ENCODE data around the gene PTGFRN. TPM values are rescaled to one million over a fixed set of nuclear protein-coding genes. Genes with fewer than 3 reads are reported as not detected.
"Not testable (repeated sequence)": the region's sequence is repeated elsewhere in the genome, so short reads cannot be mapped to it uniquely, and the experiment has no call there.

PTGFRN gene
- total RNA-seq, 1 donor from 2014 or later, result 91.3 TPM

DNA sequence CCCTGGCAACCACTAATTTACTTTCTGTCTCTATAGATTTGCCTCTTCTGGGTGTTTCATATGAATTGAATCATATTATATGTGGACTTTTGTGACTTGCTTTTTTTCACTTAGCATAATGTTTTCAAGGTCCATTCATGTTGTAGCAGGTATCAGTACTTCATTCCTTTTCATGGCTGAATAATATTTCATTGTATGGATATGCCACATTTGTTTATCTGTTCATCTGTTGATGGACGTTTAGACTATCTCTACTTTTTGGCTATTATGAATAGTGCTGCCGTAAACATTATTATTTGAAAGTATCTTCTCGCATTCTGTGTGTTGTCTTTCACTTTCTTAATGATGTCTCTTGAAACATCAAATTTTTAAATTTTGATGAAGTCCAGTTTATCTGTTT, 59.0 kb downstream of the PTGFRN start:
- Histone ChIP-seq H3K4me3 (ENCODE audit: low read depth, low read length) (no peak overlapping the region), H3K36me3 (ENCODE audit: control insufficient read depth, insufficient read depth, low read length) (no peaks in the 10 kb centered on the region), H3K27me3 (ENCODE audit: control insufficient read depth, insufficient read depth, low read length) (no peaks in the 10 kb centered on the region)
- DNase-seq (ENCODE audit: low read depth), result no peak
- TF ChIP-seq, protein P1, sequence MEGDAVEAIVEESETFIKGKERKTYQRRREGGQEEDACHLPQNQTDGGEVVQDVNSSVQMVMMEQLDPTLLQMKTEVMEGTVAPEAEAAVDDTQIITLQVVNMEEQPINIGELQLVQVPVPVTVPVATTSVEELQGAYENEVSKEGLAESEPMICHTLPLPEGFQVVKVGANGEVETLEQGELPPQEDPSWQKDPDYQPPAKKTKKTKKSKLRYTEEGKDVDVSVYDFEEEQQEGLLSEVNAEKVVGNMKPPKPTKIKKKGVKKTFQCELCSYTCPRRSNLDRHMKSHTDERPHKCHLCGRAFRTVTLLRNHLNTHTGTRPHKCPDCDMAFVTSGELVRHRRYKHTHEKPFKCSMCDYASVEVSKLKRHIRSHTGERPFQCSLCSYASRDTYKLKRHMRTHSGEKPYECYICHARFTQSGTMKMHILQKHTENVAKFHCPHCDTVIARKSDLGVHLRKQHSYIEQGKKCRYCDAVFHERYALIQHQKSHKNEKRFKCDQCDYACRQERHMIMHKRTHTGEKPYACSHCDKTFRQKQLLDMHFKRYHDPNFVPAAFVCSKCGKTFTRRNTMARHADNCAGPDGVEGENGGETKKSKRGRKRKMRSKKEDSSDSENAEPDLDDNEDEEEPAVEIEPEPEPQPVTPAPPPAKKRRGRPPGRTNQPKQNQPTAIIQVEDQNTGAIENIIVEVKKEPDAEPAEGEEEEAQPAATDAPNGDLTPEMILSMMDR (IDR thresholded peaks at IDR 0.05; ENCODE audit: insufficient read depth, low read length, poor library complexity, severe bottlenecking), result no peak

DNA sequence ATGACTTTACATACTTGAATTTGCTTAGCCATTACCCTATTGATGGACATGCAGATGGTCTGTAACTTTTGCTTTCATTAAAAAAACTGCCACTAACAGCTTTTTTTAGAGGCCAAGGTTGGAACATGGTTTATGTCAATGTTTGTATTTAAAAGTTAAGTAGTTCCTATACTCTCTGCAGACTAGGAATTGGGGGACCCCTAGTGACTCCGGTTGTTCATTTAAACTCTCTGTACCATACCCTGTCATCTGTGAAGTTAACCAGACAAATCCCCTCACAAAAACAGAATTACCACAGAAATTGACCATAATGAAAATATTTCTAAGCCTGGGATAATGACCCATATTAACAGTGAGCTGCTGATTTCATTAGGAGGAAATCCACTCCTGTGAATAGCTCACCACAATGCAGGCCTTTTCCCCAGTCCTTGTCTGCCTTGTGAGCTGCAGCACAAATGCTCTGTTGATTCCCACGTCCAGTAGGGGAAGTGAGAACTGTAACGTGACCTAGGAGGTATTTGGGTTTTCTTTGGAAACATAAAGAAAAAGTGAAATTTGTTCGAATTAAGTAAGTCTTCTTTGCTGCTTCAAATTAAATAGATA, 61.6 kb downstream of the PTGFRN start:
- no peak overlapping the region for H3K4me3 ChIP-seq (ENCODE audit: low read depth, low read length)
- TF ChIP-seq, protein P1 (IDR thresholded peaks at IDR 0.05; ENCODE audit: insufficient read depth, low read length, poor library complexity, severe bottlenecking), result no peak
- DNase-seq (ENCODE audit: low read depth), result no peak
- H3K27me3 ChIP-seq (ENCODE audit: control insufficient read depth, insufficient read depth, low read length), result no peaks in the 10 kb centered on the region
- no peaks in the 10 kb centered on the region for H3K36me3 ChIP-seq (ENCODE audit: control insufficient read depth, insufficient read depth, low read length)

DNA sequence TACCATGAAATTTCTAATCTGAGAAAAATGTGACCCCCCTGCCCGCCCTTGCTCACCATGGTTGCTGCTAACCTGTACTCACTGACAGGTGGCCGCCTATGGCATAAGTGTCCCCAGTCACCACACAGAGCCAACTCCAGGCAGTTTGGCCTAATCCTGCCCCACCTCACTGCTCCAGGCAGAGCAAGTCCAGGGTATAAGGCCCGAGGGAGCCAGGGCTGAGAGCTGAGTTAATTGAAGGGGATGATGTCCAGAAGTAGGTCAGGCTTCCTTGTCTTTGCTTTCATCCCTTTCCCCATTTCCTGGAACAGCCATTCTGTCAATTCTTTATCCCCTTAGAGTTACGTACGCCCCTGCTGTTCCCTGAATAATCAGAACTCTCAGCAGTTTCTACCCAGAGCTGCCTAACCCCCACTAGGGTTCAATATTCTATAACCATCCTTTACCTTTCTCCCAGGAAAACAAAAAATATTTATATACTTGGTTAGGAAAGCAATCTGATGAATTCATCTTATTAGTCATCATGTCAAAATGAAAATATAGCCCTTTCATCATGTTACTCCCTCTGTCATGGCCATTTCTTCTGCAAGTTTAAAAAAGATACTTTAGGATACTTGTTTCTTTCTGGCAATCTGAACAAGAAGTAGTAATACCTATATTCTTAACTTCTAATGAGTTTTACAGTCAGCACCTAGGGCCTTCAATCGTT, 62.4 kb downstream of the PTGFRN start:
- no peaks in the 10 kb centered on the region for H3K27me3 ChIP-seq (ENCODE audit: control insufficient read depth, insufficient read depth, low read length)
- no peaks in the 10 kb centered on the region for H3K36me3 ChIP-seq (ENCODE audit: control insufficient read depth, insufficient read depth, low read length)
- DNase-seq (ENCODE audit: low read depth), result no peak
- TF ChIP-seq, protein P1 (IDR thresholded peaks at IDR 0.05; ENCODE audit: insufficient read depth, low read length, poor library complexity, severe bottlenecking), result no peak
- no peak overlapping the region for H3K4me3 ChIP-seq (ENCODE audit: low read depth, low read length)

DNA sequence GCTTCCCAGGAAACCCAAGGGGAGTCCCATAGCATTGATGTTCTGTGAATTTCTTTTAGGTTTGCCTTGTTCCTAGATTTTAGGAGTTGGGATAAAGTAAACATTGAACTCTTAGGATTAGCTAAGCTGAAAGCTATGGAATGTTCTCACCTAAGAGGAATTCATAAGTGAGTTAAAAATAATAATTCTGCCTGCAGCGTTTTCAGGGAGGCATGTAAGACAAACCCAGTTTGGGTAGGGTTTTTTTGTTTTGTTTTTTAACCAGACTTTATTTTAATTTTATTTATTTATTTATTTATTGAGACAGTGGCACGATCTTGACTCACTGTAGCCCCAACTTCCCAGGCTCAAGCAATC, 62.9 kb downstream of the PTGFRN start:
- H3K36me3 ChIP-seq (ENCODE audit: control insufficient read depth, insufficient read depth, low read length), result no peaks in the 10 kb centered on the region
- TF ChIP-seq, protein P1 (IDR thresholded peaks at IDR 0.05; ENCODE audit: insufficient read depth, low read length, poor library complexity, severe bottlenecking), result no peak
- DNase-seq (ENCODE audit: low read depth), result no peak

DNA sequence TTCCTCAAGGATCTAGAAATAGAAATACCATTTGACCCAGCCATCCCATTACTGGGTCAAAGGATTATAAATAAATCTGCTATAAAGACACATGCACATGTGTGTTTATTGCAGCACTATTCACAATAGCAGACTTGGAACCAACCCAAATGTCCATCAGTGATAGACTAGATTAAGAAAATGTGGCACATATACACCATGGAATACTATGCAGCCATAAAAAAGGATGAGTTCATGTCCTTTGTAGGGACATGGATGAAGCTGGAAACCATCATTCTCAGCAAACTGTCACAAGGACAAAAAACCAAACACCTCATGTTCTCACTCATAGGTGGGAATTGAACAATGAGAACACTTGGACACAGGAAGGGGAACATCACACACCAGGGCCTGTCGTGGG, 70.6 kb downstream of the PTGFRN start:
- not testable (repeated sequence) for H3K4me3 ChIP-seq (ENCODE audit: low read depth, low read length); H3K36me3 ChIP-seq (ENCODE audit: control insufficient read depth, insufficient read depth, low read length); DNase-seq (ENCODE audit: low read depth); H3K27me3 ChIP-seq (ENCODE audit: control insufficient read depth, insufficient read depth, low read length)

More for the DNA sequence above, 62.9 kb downstream of the PTGFRN start:
- Histone ChIP-seq H3K4me3 (ENCODE audit: low read depth, low read length) (no peak overlapping the region), H3K27me3 (ENCODE audit: control insufficient read depth, insufficient read depth, low read length) (no peaks in the 10 kb centered on the region)

DNA sequence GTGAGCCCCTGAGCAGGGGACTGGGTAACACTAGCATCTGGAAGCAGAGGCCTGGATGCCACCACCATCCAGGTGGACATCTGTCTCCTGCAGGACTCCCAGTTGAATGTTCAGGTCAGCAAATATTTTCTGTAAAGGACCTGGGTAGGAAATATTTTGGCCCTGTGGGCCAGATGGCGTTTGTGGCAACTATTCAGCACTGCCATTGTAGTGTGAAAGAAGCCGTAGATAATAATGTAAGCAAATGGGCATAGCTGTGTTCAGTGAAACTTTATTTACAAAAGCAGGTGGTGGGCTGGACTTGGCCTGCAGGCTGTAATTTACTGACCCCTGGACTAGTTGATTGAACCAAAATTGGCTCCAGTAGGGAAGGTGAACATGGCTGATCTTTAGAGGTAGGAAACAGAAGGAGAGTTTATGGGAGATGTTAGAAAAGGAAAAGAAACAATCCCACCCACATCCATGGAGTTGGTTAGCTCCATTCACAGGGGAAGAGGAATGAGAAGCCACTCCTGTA, 71.9 kb downstream of the PTGFRN start:
- DNase-seq (ENCODE audit: low read depth), result no peak
- H3K4me3 ChIP-seq (ENCODE audit: low read depth, low read length), result no peak overlapping the region
- H3K36me3 ChIP-seq (ENCODE audit: control insufficient read depth, insufficient read depth, low read length), result no peaks in the 10 kb centered on the region
- H3K27me3 ChIP-seq (ENCODE audit: control insufficient read depth, insufficient read depth, low read length), result no peaks in the 10 kb centered on the region
- TF ChIP-seq, protein P1 (IDR thresholded peaks at IDR 0.05; ENCODE audit: insufficient read depth, low read length, poor library complexity, severe bottlenecking), result no peak

All from kidney epithelial cell (primary cell).